HG03571 (cell line): ENCODE results near the gene MS4A6E.
A peak's percentile ranks its signal among the peaks of the same experiment; 100 is the strongest.

Experiments used
- ATAC-seq: cut with Tn5 transposase; IDR thresholded peaks from one replicate; pipeline ENCODE4 v1.9.1; 2021; ENCODE audit not compliant: unreplicated experiment

Gene MS4A6E

GRCh38 chr11:60371854-60372253, 44.8 kb downstream of the MS4A6E start:
- no peak for ATAC-seq

GRCh38 chr11:60372767-60373166, 45.7 kb downstream of the MS4A6E start:
- ATAC-seq: no peak

- ATAC-seq: no peak
These were observed 48.3 kb downstream of the MS4A6E start for GRCh38 chr11:60375316-60375715.

GRCh38 chr11:60376601-60377000, 49.5 kb downstream of the MS4A6E start:
- ATAC-seq: no peak

GRCh38 chr11:60377401-60378136, 50.5 kb downstream of the MS4A6E start:
- ATAC-seq: peak; percentile 57

GRCh38 chr11:60378354-60378753, 51.3 kb downstream of the MS4A6E start, which contains the start of gene MS4A7:
TSS of gene MS4A7 (plus strand) at chr11:60378532. CDS start at chr11:60383142, 4,610 bp downstream.
- ATAC-seq: peak; percentile 96

- peak; percentile 84 for ATAC-seq
These were observed 62.3 kb downstream of the MS4A6E start for GRCh38 chr11:60389279-60389910.

GRCh38 chr11:60390419-60390818, 63.4 kb downstream of the MS4A6E start:
- ATAC-seq: no peak
